H1 (cell line): ENCODE measurements around the gene GPANK1. TPM values are rescaled to one million over a fixed set of nuclear protein-coding genes. Genes with fewer than 3 reads are reported as not detected.

Experiments used
- ATF2 ChIP-seq: IDR thresholded peaks from 2 replicates; pipeline ENCODE4 v1.6.1; 2012; ENCODE audit warnings: low read length, inconsistent platforms
- HDAC2 ChIP-seq, 2 experiments: fragments of 300-600 bp in 1 of 2; sonication (generic) in 1 of 2; IDR thresholded peaks; 2 replicates each; pipeline ENCODE4 v1.6.1; 2011 to 2012; ENCODE audit warnings: low read depth in 2 of 2, low read length in 2 of 2, mild to moderate bottlenecking in 2 of 2, moderate library complexity in 2 of 2, borderline replicate concordance in 1 of 2, inconsistent platforms in 1 of 2
- KDM1A ChIP-seq: fragments of 200-600, 300-600 bp; sonication (generic); IDR thresholded peaks from 2 replicates; pipeline ENCODE4 v1.7.1; 2016; ENCODE audit warnings: mild to moderate bottlenecking, low read length, borderline replicate concordance
- MAX ChIP-seq: IDR thresholded peaks from 2 replicates; pipeline ENCODE4 v1.6.1; 2012; ENCODE audit warnings: inconsistent platforms
- RFX5 ChIP-seq: IDR thresholded peaks from 2 replicates; pipeline ENCODE4 v1.6.1; 2011; ENCODE audit warnings: low read depth, low read length, improper control_type of control experiment, borderline replicate concordance
- SIX5 ChIP-seq: IDR thresholded peaks from 2 replicates; pipeline ENCODE4 v1.6.1; 2011; ENCODE audit warnings: mild to moderate bottlenecking, low read depth, low read length
- TAF1 ChIP-seq: IDR thresholded peaks from 2 replicates; pipeline ENCODE4 v1.6.1; 2011; ENCODE audit warnings: mild to moderate bottlenecking, low read depth, low read length
- YY1 ChIP-seq: IDR thresholded peaks from 2 replicates; pipeline ENCODE4 v1.6.1; 2011; ENCODE audit warnings: low read depth, mild to moderate bottlenecking, low read length
- polyA plus RNA-seq, 7 experiments: library from polyadenylated mRNA; depleted of rRNA in 3 of 7; stranded (reverse) in 5 of 7; unstranded in 2 of 7; fragments of >200 nt in 5 of 7; fragments of 200-250 nt in 2 of 7; gene quantifications; 1 replicate in 5 of 7; 2 replicates in 1 of 7; 4 replicates in 1 of 7; pipeline versions ENCODE4 v1.2.1 to v1.2.3, GENCODE V29; 2011 to 2013; ENCODE audit warnings: missing spikeins in 2 of 7, mixed read lengths in 2 of 7
- total RNA-seq: library from RNA; stranded (reverse); fragmentation: NEBNext Ultra II Directional; extraction: Animal tissue kit (Norgen Biotek cat#: 25700); gene quantifications from 2 replicates; pipeline ENCODE4 v1.2.1, GENCODE V29; 2021

GPANK1 gene
- total and polyA plus RNA-seq, 2 of the 8 experiments (the other 6 are each of a cell fraction or from before 2014, with no cell fraction given): 24.5 to 30.2 TPM

GRCh38 chr6:31661262-31662123, 3.3 kb downstream of the GPANK1 start (continued):
- TF ChIP-seq HDAC2 (IDR thresholded peaks at IDR 0.05; ENCODE audit: borderline replicate concordance in 1 of 2, low read depth in 2 of 2, low read length in 2 of 2) (no peak), TAF1 (no peak), RFX5 (no peak), KDM1A (no peak), YY1 (no peak), SIX5 (no peak), MAX (no peak), ATF2 (no peak)
